ENCODE measurements around the gene LRBA.
A peak's percentile ranks its signal among the peaks of the same experiment; 100 is the strongest.
"Not testable (repeated sequence)": the region's sequence is repeated elsewhere in the genome, so short reads cannot be mapped to it uniquely, and the experiment has no call there.

Gene LRBA

GRCh38 chr4:150557811-150558210 lies 457.3 kb downstream of the LRBA start:
- FAIRE-seq: not testable (repeated sequence)

- no peak for FAIRE-seq
Measured at GRCh38 chr4:150547154-150547838, 467.8 kb downstream of the LRBA start.

- no peak for FAIRE-seq
Measured at GRCh38 chr4:150546286-150546685, 468.8 kb downstream of the LRBA start.

- no peak for FAIRE-seq
Measured at GRCh38 chr4:150543042-150543441, 472.0 kb downstream of the LRBA start.

GRCh38 chr4:150541681-150542080 lies 473.4 kb downstream of the LRBA start:
- FAIRE-seq: no peak

GRCh38 chr4:150540959-150541360 lies 474.1 kb downstream of the LRBA start:
- no peak for FAIRE-seq

- no peak for FAIRE-seq
Measured at GRCh38 chr4:150540536-150540935, 474.5 kb downstream of the LRBA start.

GRCh38 chr4:150537911-150538310 lies 477.2 kb downstream of the LRBA start:
- not testable (repeated sequence) for FAIRE-seq

GRCh38 chr4:150534818-150535217 lies 480.3 kb downstream of the LRBA start:
- FAIRE-seq: peak; percentile 28

- FAIRE-seq: no peak
Measured at GRCh38 chr4:150533673-150534072, 481.4 kb downstream of the LRBA start.

- FAIRE-seq: no peak
Measured at GRCh38 chr4:150525321-150525868, 489.7 kb downstream of the LRBA start.

- FAIRE-seq: no peak
Measured at GRCh38 chr4:150518559-150518958, 496.5 kb downstream of the LRBA start.

- no peak for FAIRE-seq
Measured at GRCh38 chr4:150515135-150515534, 499.9 kb downstream of the LRBA start.

GRCh38 chr4:150514709-150515108 lies 500.4 kb downstream of the LRBA start:
- no peak for FAIRE-seq

GRCh38 chr4:150510176-150510865 lies 504.8 kb downstream of the LRBA start:
- no peak for FAIRE-seq

GRCh38 chr4:150507656-150508055 lies 507.4 kb downstream of the LRBA start:
- not testable (repeated sequence) for FAIRE-seq

- FAIRE-seq: no peak
Measured at GRCh38 chr4:150501983-150502382, 513.1 kb downstream of the LRBA start.

GRCh38 chr4:150501009-150501727 lies 513.9 kb downstream of the LRBA start:
- FAIRE-seq: no peak

GRCh38 chr4:150497612-150498011 lies 517.5 kb downstream of the LRBA start:
- FAIRE-seq: no peak

GRCh38 chr4:150495550-150495949 lies 519.5 kb downstream of the LRBA start:
- no peak for FAIRE-seq

- no peak for FAIRE-seq
Measured at GRCh38 chr4:150493851-150494250, 521.2 kb downstream of the LRBA start.

- peak; percentile 82 for FAIRE-seq
Measured at GRCh38 chr4:150491132-150492049, 523.7 kb downstream of the LRBA start.

All from colon (tissue), 2 donors.